HuH-7 (cell line): Measurements from ENCODE around the gene SEC61A2.

Source experiments
- DNase-seq: peaks from one replicate; pipeline ENCODE4 v3.0.0; 2011; ENCODE audit warnings: low spot score

SEC61A2 gene

GRCh38 chr10:12196531-12197211 lies 67.2 kb downstream of the SEC61A2 start:
- DNase-seq: peak; percentile 16

GRCh38 chr10:12198156-12198555 lies 68.7 kb downstream of the SEC61A2 start:
- no peak for DNase-seq

- no peak for DNase-seq
Observed at GRCh38 chr10:12200850-12201249, 71.4 kb downstream of the SEC61A2 start.

- DNase-seq: no peak
Observed at GRCh38 chr10:12201543-12201942, 72.1 kb downstream of the SEC61A2 start.

GRCh38 chr10:12202226-12202625 lies 72.7 kb downstream of the SEC61A2 start:
- DNase-seq: no peak

GRCh38 chr10:12205082-12205481 lies 75.6 kb downstream of the SEC61A2 start:
- DNase-seq: no peak

GRCh38 chr10:12207114-12207513 lies 77.6 kb downstream of the SEC61A2 start:
- DNase-seq: no peak

GRCh38 chr10:12208460-12208859 lies 79.0 kb downstream of the SEC61A2 start:
- DNase-seq: no peak

- DNase-seq: no peak
Observed at GRCh38 chr10:12212454-12212853, 83.0 kb downstream of the SEC61A2 start.

- DNase-seq: no peak
Observed at GRCh38 chr10:12213621-12214020, 84.1 kb downstream of the SEC61A2 start.

- no peak for DNase-seq
Observed at GRCh38 chr10:12214093-12214492, 84.6 kb downstream of the SEC61A2 start.

GRCh38 chr10:12214763-12215218 lies 85.3 kb downstream of the SEC61A2 start:
- no peak for DNase-seq
